ENCODE measurements around the gene RNF181. TPM values are rescaled to one million over a fixed set of nuclear protein-coding genes. Genes with fewer than 3 reads are reported as not detected.
A peak's percentile ranks its signal among the peaks of the same experiment; 100 is the strongest.
"Not testable (repeated sequence)": the region's sequence is repeated elsewhere in the genome, so short reads cannot be mapped to it uniquely, and the experiment has no call there.

Gene RNF181
- total RNA-seq, 1 experiment from 2014 or later = 123 TPM

- no TSS peak for BruUV-seq (replicated peaks)
- CTCF ChIA-PET = interaction anchor here (0.7 kb wide), 1 partner anchor 20 kb away, joined by 3 read pairs; no protein-coding TSS in a partner anchor
These were observed 38.4 kb upstream of the RNF181 start for GRCh38 chr2:85557130-85557529.

GRCh38 chr2:85558160-85558559, 37.4 kb upstream of the RNF181 start:
- POLR2A ChIA-PET = no interaction called here
- intact Hi-C loops (cut with micrococcal nuclease; ENCODE audit: unreplicated experiment) = no loop called here

More at GRCh38 chr2:85557130-85557529, 38.4 kb upstream of the RNF181 start:
- H3K9me3 Mint-ChIP-seq (ENCODE audit: unreplicated experiment) = no peaks in the 10 kb centered on the region
- Histone ChIP-seq H3K4me1 (peaks cover 27% of the 10 kb centered on the region), H3K27me3 (replicated peaks; ENCODE audit: control insufficient read depth, insufficient read depth, low read length) (no peaks in the 10 kb centered on the region), H3K4me3 (ENCODE audit: low read depth, low read length) (no peak overlapping the region), H3K9me3 (no peaks in the 10 kb centered on the region), H3K36me3 (ENCODE audit: control insufficient read depth, insufficient read depth, low read length) (peaks cover 2% of the 10 kb centered on the region; the same call in 1 of the 2 replicates)
- intact Hi-C loops (cut with micrococcal nuclease; ENCODE audit: unreplicated experiment) = no loop called here
- H3K36me3 Mint-ChIP-seq (ENCODE audit: insufficient read depth, unreplicated experiment) = peaks cover 74% of the 10 kb centered on the region
- H3K4me1 Mint-ChIP-seq (ENCODE audit: low read depth, unreplicated experiment) = peaks cover 20% of the 10 kb centered on the region
- TF ChIP-seq CTCF (IDR thresholded peaks at IDR 0.05; ENCODE audit: insufficient read depth in 1 of 2, low read depth in 1 of 2, low read length in 1 of 2, severe bottlenecking in 1 of 2, unreplicated experiment in 1 of 2) = no peak
- no peak for DNase-seq
- POLR2A ChIA-PET = interaction anchor here (2.3 kb wide), 1 partner anchor 18 kb away, joined by 7 read pairs; the partner anchor contains the start of gene MAT2A
- H3K27ac Mint-ChIP-seq (ENCODE audit: unreplicated experiment) = no peak overlapping the region
- no peak overlapping the region for H3K4me3 Mint-ChIP-seq (ENCODE audit: unreplicated experiment)
- H3K27me3 Mint-ChIP-seq (ENCODE audit: insufficient read depth, unreplicated experiment) = no peaks in the 10 kb centered on the region

GRCh38 chr2:85560403-85560726, 35.2 kb upstream of the RNF181 start:
- H3K9me3 Mint-ChIP-seq (ENCODE audit: unreplicated experiment); intact Hi-C loops (cut with micrococcal nuclease; ENCODE audit: unreplicated experiment); H3K27me3 ChIP-seq (replicated peaks; ENCODE audit: control insufficient read depth, insufficient read depth, low read length); H3K9me3 ChIP-seq; H3K27me3 Mint-ChIP-seq (ENCODE audit: insufficient read depth, unreplicated experiment); DNase-seq; BruUV-seq (replicated peaks); H3K36me3 ChIP-seq (ENCODE audit: control insufficient read depth, insufficient read depth, low read length): not testable (repeated sequence)
- Mint-ChIP-seq H3K4me1 (ENCODE audit: low read depth, unreplicated experiment) (peaks cover 26% of the 10 kb centered on the region), H3K27ac (ENCODE audit: unreplicated experiment) (peak overlapping the region; percentile 98), H3K4me3 (ENCODE audit: unreplicated experiment) (peak overlapping the region; percentile 96), H3K36me3 (ENCODE audit: insufficient read depth, unreplicated experiment) (peaks cover 53% of the 10 kb centered on the region)
- Histone ChIP-seq H3K4me1 (peaks cover 34% of the 10 kb centered on the region), H3K4me3 (ENCODE audit: low read depth, low read length) (peak overlapping the region; percentile 65)
- POLR2A ChIA-PET = interaction anchor here (0.6 to 3.0 kb wide), 10 partner anchors 22 to 368 kb away, joined by 3 to 19 read pairs (median 6); partner anchors contain the start of genes C2orf68, ELMOD3, MAT2A and RETSAT
- CTCF ChIA-PET = interaction anchor here (1.1 to 2.5 kb wide), 2 partner anchors 8 to 35 kb away, joined by 3 to 7 read pairs; partner anchors contain the start of gene RNF181

More at GRCh38 chr2:85558160-85558559, 37.4 kb upstream of the RNF181 start:
- Histone ChIP-seq H3K4me1 (peaks cover 27% of the 10 kb centered on the region), H3K27me3 (replicated peaks; ENCODE audit: control insufficient read depth, insufficient read depth, low read length) (no peaks in the 10 kb centered on the region), H3K36me3 (ENCODE audit: control insufficient read depth, insufficient read depth, low read length) (peaks cover 2% of the 10 kb centered on the region; the same call in 1 of the 2 replicates), H3K9me3 (no peaks in the 10 kb centered on the region), H3K4me3 (ENCODE audit: low read depth, low read length) (no peak overlapping the region)
- DNase-seq = peak; percentile 69 to 71
- no peak for TF ChIP-seq CTCF (IDR thresholded peaks at IDR 0.05; ENCODE audit: insufficient read depth in 1 of 2, low read depth in 1 of 2, low read length in 1 of 2, severe bottlenecking in 1 of 2, unreplicated experiment in 1 of 2)
- peaks cover 73% of the 10 kb centered on the region for H3K36me3 Mint-ChIP-seq (ENCODE audit: insufficient read depth, unreplicated experiment)
- H3K27me3 Mint-ChIP-seq (ENCODE audit: insufficient read depth, unreplicated experiment) = no peaks in the 10 kb centered on the region
- H3K4me3 Mint-ChIP-seq (ENCODE audit: unreplicated experiment) = peak overlapping the region; percentile 50
- H3K4me1 Mint-ChIP-seq (ENCODE audit: low read depth, unreplicated experiment) = peaks cover 20% of the 10 kb centered on the region
- CTCF ChIA-PET = interaction anchor here (0.7 kb wide), 1 partner anchor 29 kb away, joined by 4 read pairs; no protein-coding TSS in a partner anchor
- H3K9me3 Mint-ChIP-seq (ENCODE audit: unreplicated experiment) = no peaks in the 10 kb centered on the region
- no TSS peak for BruUV-seq (replicated peaks)
- H3K27ac Mint-ChIP-seq (ENCODE audit: unreplicated experiment) = peak overlapping the region; percentile 69

Measured in Caco-2 (cell line).